Gastroesophageal sphincter (tissue), 4 donors: ENCODE data around the gene CCDC33. TPM values are rescaled to one million over a fixed set of nuclear protein-coding genes. Genes with fewer than 3 reads are reported as not detected.
A peak's percentile ranks its signal among the peaks of the same experiment; 100 is the strongest.

Source experiments
- ATAC-seq: fragments of 150-250 bp; one replicate; pipeline ENCODE4 v1.9.1; 2016; ENCODE audit warnings: mild to moderate bottlenecking, moderate library complexity
- H3K27ac ChIP-seq, 4 donors: fragments of 200-600 bp; sonication (generic) in 3 of 4; 1 replicate in 3 of 4; 2 replicates in 1 of 4; pipeline ENCODE4 v1.5.1; 2016 to 2019
- H3K27me3 ChIP-seq: fragments of 200-600 bp; sonication (generic); one replicate; pipeline ENCODE4 v1.5.1; 2019
- H3K36me3 ChIP-seq, 2 donors: fragments of 200-600 bp; sonication (generic); one replicate each; pipeline ENCODE4 v1.5.1; 2019; ENCODE audit warnings: control low read depth in 1 of 2
- H3K4me1 ChIP-seq, 3 donors: fragments of 200-600 bp; sonication (generic); 1 replicate in 2 of 3; 2 replicates in 1 of 3; pipeline ENCODE4 v1.5.1; 2016 to 2019; ENCODE audit warnings: control low read depth in 2 of 3
- H3K4me3 ChIP-seq, 2 donors: fragments of 200-600 bp; sonication (generic); one replicate each; pipeline ENCODE4 v1.5.1; 2019; ENCODE audit warnings: mild to moderate bottlenecking in 1 of 2, moderate library complexity in 1 of 2
- H3K9me3 ChIP-seq, 3 donors: fragments of 200-600 bp; sonication (generic); one replicate each; pipeline ENCODE4 v1.5.1; 2017 to 2019; ENCODE audit warnings: control low read depth in 2 of 3
- EP300 ChIP-seq: sonication (generic); formaldehyde crosslinking; IDR thresholded peaks from one replicate; pipeline ENCODE4 v1.6.1; 2017; ENCODE audit warnings: antibody characterized with exemption, mild to moderate bottlenecking
- POLR2A ChIP-seq, 2 donors: fragments of 450-650 bp; IDR thresholded peaks; one replicate each; pipeline ENCODE4 v1.6.1; 2017; ENCODE audit warnings: antibody characterized with exemption in 2 of 2, mild to moderate bottlenecking in 2 of 2, moderate library complexity in 1 of 2
- POLR2AphosphoS5 ChIP-seq: sonication (generic); formaldehyde crosslinking; IDR thresholded peaks from one replicate; pipeline ENCODE4 v1.6.1; 2017; ENCODE audit warnings: antibody characterized with exemption
- WGBS, 2 donors: methylation state at CpG; one replicate each; pipeline ENCODE4 v1.1.5; 2018; ENCODE audit warnings: low coverage in 1 of 2; 5-methylcytosine and 5-hydroxymethylcytosine counted together
- total RNA-seq, 4 donors: library from RNA; depleted of rRNA; stranded (reverse); fragments of >200 nt; gene quantifications; one replicate each; pipeline ENCODE4 v1.1.0, GENCODE V29; 2016
- TF ChIP-seq, protein P1 (sequence below), 4 experiments: fragments of 200-600 bp in 2 of 4; fragments of 450-650 bp in 2 of 4; sonication (generic) in 1 of 4; IDR thresholded peaks; one replicate each; pipeline ENCODE4 v1.5.1; 2017 to 2019; ENCODE audit warnings: antibody characterized with exemption in 4 of 4, mild to moderate bottlenecking in 2 of 4, moderate library complexity in 2 of 4

The CCDC33 gene
- total RNA-seq, 4 donors from 2014 or later = not detected

- Histone ChIP-seq H3K4me3 (no peak overlapping the region), H3K27ac (no peak overlapping the region), H3K27me3 (peaks cover 6% of the 10 kb centered on the region), H3K36me3 (no peaks in the 10 kb centered on the region), H3K4me1 (no peaks in the 10 kb centered on the region), H3K9me3 (no peaks in the 10 kb centered on the region)
- WGBS, 2 donors = 100% methylated on average over 1 of the region's 5 CpGs; no CpG with 5 or more reads in 1 of the 2 donors
- no peak for ATAC-seq
- TF ChIP-seq EP300 (no peak), POLR2A (IDR thresholded peaks at IDR 0.05) (no peak), POLR2AphosphoS5 (no peak)
- TF ChIP-seq, protein P1, sequence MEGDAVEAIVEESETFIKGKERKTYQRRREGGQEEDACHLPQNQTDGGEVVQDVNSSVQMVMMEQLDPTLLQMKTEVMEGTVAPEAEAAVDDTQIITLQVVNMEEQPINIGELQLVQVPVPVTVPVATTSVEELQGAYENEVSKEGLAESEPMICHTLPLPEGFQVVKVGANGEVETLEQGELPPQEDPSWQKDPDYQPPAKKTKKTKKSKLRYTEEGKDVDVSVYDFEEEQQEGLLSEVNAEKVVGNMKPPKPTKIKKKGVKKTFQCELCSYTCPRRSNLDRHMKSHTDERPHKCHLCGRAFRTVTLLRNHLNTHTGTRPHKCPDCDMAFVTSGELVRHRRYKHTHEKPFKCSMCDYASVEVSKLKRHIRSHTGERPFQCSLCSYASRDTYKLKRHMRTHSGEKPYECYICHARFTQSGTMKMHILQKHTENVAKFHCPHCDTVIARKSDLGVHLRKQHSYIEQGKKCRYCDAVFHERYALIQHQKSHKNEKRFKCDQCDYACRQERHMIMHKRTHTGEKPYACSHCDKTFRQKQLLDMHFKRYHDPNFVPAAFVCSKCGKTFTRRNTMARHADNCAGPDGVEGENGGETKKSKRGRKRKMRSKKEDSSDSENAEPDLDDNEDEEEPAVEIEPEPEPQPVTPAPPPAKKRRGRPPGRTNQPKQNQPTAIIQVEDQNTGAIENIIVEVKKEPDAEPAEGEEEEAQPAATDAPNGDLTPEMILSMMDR (IDR thresholded peaks at IDR 0.05) = no peak
Observed at GRCh38 chr15:74338676-74339075, 102.5 kb downstream of the CCDC33 start.

- no peak for ATAC-seq
Observed at GRCh38 chr15:74339371-74339770, 103.2 kb downstream of the CCDC33 start.

GRCh38 chr15:74340150-74340549 lies 104.0 kb downstream of the CCDC33 start:
- Histone ChIP-seq H3K27me3 (peaks cover 10% of the 10 kb centered on the region), H3K27ac (no peak overlapping the region), H3K9me3 (no peaks in the 10 kb centered on the region), H3K4me3 (no peak overlapping the region), H3K4me1 (no peaks in the 10 kb centered on the region), H3K36me3 (no peaks in the 10 kb centered on the region)
- TF ChIP-seq, protein P1 (IDR thresholded peaks at IDR 0.05) = no peak
- no peak for TF ChIP-seq EP300
- no peak for TF ChIP-seq POLR2AphosphoS5
- TF ChIP-seq POLR2A (IDR thresholded peaks at IDR 0.05) = no peak
- 0 to 38% methylated on average over 1 to 4 of the region's 4 CpGs for WGBS, 2 donors
- peak; percentile 68 for ATAC-seq

More at GRCh38 chr15:74339371-74339770, 103.2 kb downstream of the CCDC33 start:
- H3K27me3 ChIP-seq = peaks cover 10% of the 10 kb centered on the region
- H3K9me3 ChIP-seq = no peaks in the 10 kb centered on the region
- no peak overlapping the region for H3K27ac ChIP-seq
- H3K36me3 ChIP-seq = no peaks in the 10 kb centered on the region
- H3K4me1 ChIP-seq = no peaks in the 10 kb centered on the region
- WGBS, 2 donors = no CpG with 5 or more reads among the region's 9 CpGs
- no peak overlapping the region for H3K4me3 ChIP-seq
- TF ChIP-seq EP300 (no peak), POLR2AphosphoS5 (no peak), POLR2A (IDR thresholded peaks at IDR 0.05) (no peak)

DNA sequence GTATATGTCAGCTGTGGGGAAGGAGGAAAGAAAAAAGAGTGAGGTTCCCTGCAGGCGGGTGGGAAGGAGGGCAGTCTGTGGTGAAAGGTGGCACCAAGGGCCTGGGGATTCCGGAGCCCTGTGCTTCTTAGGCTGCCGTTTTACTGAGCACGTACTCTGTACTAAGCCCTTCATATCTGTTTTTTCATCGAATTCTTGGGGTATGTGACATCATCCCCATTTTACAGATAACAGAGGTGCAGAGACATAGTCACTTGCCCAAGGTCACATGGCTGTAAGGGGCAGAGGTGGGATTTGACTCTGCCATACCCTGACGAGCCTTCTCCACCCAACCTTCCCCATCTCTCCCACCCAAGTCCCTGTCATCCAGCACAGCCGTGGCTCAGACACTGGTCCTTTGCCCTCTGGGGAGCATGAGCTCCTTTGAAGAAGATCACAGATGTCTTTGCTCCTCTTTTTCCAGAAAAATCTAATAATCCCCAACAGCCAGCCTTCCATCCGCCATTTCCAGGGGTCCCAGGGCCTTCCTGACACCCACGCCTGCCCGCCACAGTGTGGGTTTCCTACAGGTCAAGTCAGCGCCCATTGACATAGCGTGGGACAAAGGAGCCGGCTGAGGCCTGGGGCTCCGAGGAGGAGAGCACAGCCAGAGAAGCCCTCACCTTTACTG lies 107.1 kb downstream of the CCDC33 start:
- Histone ChIP-seq H3K36me3 (no peaks in the 10 kb centered on the region), H3K27ac (no peak overlapping the region), H3K4me3 (no peak overlapping the region), H3K9me3 (no peaks in the 10 kb centered on the region), H3K4me1 (no peaks in the 10 kb centered on the region), H3K27me3 (peaks cover 10% of the 10 kb centered on the region)
- TF ChIP-seq POLR2A (IDR thresholded peaks at IDR 0.05) = no peak
- TF ChIP-seq POLR2AphosphoS5 = no peak
- TF ChIP-seq, protein P1 (IDR thresholded peaks at IDR 0.05) = no peak
- TF ChIP-seq EP300 = no peak
- WGBS, 2 donors = 80 to 95% methylated on average over 1 to 6 of the region's 14 CpGs
- ATAC-seq = no peak

- no peaks in the 10 kb centered on the region for H3K4me1 ChIP-seq
- H3K9me3 ChIP-seq = no peaks in the 10 kb centered on the region
- TF ChIP-seq EP300 = no peak
- TF ChIP-seq POLR2AphosphoS5 = no peak
- TF ChIP-seq, protein P1 (IDR thresholded peaks at IDR 0.05) = no peak
- no peak overlapping the region for H3K4me3 ChIP-seq
- WGBS, 2 donors = no CpG with 5 or more reads among the region's 8 CpGs
- no peak overlapping the region for H3K27ac ChIP-seq
- ATAC-seq = no peak
- no peaks in the 10 kb centered on the region for H3K36me3 ChIP-seq
- H3K27me3 ChIP-seq = peaks cover 10% of the 10 kb centered on the region
Observed at GRCh38 chr15:74343797-74344127, 107.6 kb downstream of the CCDC33 start.
